ENCODE results near the gene CST7. TPM values are rescaled to one million over a fixed set of nuclear protein-coding genes. Genes with fewer than 3 reads are reported as not detected.

The CST7 gene
- total and polyA plus RNA-seq, 10 of the 15 experiments (the other 5 are each of a cell fraction or from before 2014, with no cell fraction given) = 0.69 TPM; not detected in 9

- TF ChIP-seq FOXM1 (IDR thresholded peaks at IDR 0.05; ENCODE audit: low read depth, low read length) = no peak
- no peak for TF ChIP-seq MLLT1 (IDR thresholded peaks at IDR 0.05)
- TF ChIP-seq EED (IDR thresholded peaks at IDR 0.05; ENCODE audit: low read depth) = no peak
- TF ChIP-seq PRDM15 (CRISPR knock-in tag; IDR thresholded peaks at IDR 0.05) = no peak
- no peak for TF ChIP-seq BACH1 (IDR thresholded peaks at IDR 0.05; ENCODE audit: borderline replicate concordance)
Measured at GRCh38 chr20:24953621-24954133, 4.6 kb downstream of the CST7 start (continued).

- Histone ChIP-seq H3K4me3 (no peak overlapping the region), H3K9me3 (replicated peaks; ENCODE audit: control insufficient read depth, insufficient read depth, low read length) (no peaks in the 10 kb centered on the region), H3K4me2 (ENCODE audit: control insufficient read depth, insufficient read depth) (no peak overlapping the region), H3K27ac (ENCODE audit: control insufficient read depth, insufficient read depth) (no peak overlapping the region), H3K79me2 (ENCODE audit: control insufficient read depth, insufficient read depth, low read length) (no peaks in the 10 kb centered on the region), H4K20me1 (ENCODE audit: control insufficient read depth, insufficient read depth) (no peaks in the 10 kb centered on the region), H2AFZ (ENCODE audit: control insufficient read depth, low read depth, low read length) (no peak overlapping the region), H3K36me3 (ENCODE audit: control insufficient read depth in 2 of 2, insufficient read depth in 2 of 2, low read length in 1 of 2) (peaks cover 0 to 1% of the 10 kb centered on the region in 2 experiments; a peak in 2 of 4 replicates), H3K27me3 (replicated peaks in 1 of 2; ENCODE audit: control insufficient read depth in 2 of 2, insufficient read depth in 2 of 2, low read length in 1 of 2) (no peaks in the 10 kb centered on the region), H3K9ac (ENCODE audit: control insufficient read depth, insufficient read depth, low read length) (no peak overlapping the region), H3K4me1 (ENCODE audit: control insufficient read depth, insufficient read depth, low read length) (peaks cover 14% of the 10 kb centered on the region)
- BruUV-seq (replicated peaks) = no TSS peak
- intact Hi-C loops (cut with micrococcal nuclease; ENCODE audit: unreplicated experiment) = no loop called here
- DNase-seq (ENCODE audit: low read depth, low spot score) (no peak), FAIRE-seq (no peak), ATAC-seq (no peak)
- ChIA-PET RAD21 (ENCODE audit: unreplicated experiment) (no interaction called here), SMC1A (ENCODE audit: uncharacterized antibody, unreplicated experiment) (interaction anchor here (0.5 kb wide), 1 partner anchor 1745 kb away, joined by 4 read pairs; no protein-coding TSS in a partner anchor), POLR2A (interaction anchor here (0.8 kb wide), 1 partner anchor 121 kb away, joined by 3 read pairs; no protein-coding TSS in a partner anchor), CTCF (interaction anchor here (1.1 to 1.7 kb wide), 3 partner anchors 22 to 40 kb away, joined by 3 to 4 read pairs (median 3); no protein-coding TSS in a partner anchor)
- 76% methylated on average over 8 of the region's 8 CpGs for WGBS (ENCODE audit: insufficient coverage, insufficient replicate concordance, low lambda C conversion rate, missing lambda C conversion rate)
- in situ Hi-C loops (cut with MboI) = no loop called here
- no peak for TF ChIP-seq NR2C2 (IDR thresholded peaks at IDR 0.05; ENCODE audit: borderline replicate concordance, control insufficient read depth, insufficient read length, low read depth)
- no peak for TF ChIP-seq SUZ12 (IDR thresholded peaks at IDR 0.05; ENCODE audit: unreplicated experiment)
- TF ChIP-seq SIN3A (IDR thresholded peaks at IDR 0.05; ENCODE audit: low read depth, low read length) = no peak
- TF ChIP-seq RAD21 (IDR thresholded peaks at IDR 0.05; ENCODE audit: insufficient read depth, low read depth, low read length) = no peak
Measured at GRCh38 chr20:24954151-24954550, 5.1 kb downstream of the CST7 start.
